Fibroblast of the aortic adventitia (primary cell): ENCODE measurements around the gene FAM200C. TPM values are rescaled to one million over a fixed set of nuclear protein-coding genes. Genes with fewer than 3 reads are reported as not detected.

Source experiments
- DNase-seq: peaks from one replicate; pipeline ENCODE4 v3.0.0-alpha.2; 2010; ENCODE audit warnings: low read depth
- H3K4me3 ChIP-seq: 2 replicates; pipeline ENCODE4 v1.5.1; 2011; ENCODE audit warnings: low read depth, mild to moderate bottlenecking, control low read depth, low read length, moderate library complexity
- total RNA-seq: library from RNA; depleted of rRNA; stranded (reverse); fragments of >200 nt; gene quantifications from 2 replicates; pipeline ENCODE4 v1.2.3, GENCODE V29; 2012; ENCODE audit warnings: low replicate concordance
- TF ChIP-seq, protein P1 (sequence below): IDR thresholded peaks from 2 replicates; pipeline ENCODE4 v1.5.1; 2011; ENCODE audit warnings: mild to moderate bottlenecking, low read length, control low read depth, inconsistent platforms; ENCODE audit not compliant: insufficient read depth

Gene FAM200C
- total RNA-seq, 1 donor = 6.7 TPM

DNA sequence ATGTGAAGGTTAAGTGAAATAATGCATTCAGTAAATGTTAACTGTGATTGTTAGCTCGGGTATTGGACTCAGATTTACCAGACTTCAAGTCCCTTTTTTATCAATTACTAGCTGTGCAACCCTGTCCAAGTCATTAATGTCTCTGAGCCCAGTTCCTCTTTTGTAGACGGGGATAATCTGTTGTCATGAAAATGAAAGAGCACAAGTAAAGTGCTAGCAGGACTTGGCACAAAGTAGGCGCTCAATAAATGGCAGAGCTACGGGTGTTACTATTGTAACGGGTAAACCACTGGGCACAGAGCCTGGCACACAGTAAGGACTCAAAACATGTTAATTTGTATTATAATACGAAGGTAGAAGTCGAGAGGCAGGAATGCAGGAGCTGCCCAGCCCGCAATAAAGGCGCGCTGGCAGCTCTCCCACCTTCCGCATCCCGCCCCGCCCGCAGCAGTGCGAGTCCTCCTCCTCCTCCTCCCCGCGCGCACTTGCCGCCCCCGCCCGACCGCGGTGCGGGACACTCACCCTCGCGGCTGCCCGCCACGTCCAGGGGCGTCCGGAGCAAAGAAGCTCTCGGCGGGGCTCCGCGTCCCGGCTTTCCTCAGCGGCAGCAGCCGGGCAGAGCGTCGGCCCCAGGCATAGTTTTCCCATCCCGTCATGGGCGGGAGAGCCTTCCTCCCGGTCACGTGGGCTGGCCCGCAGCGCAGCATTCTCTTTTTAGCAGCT, 29.7 kb downstream of the FAM200C start, which contains the start of gene C1QTNF2:
Gene C1QTNF2 (minus strand): TSS at position 637 of the 723 bp plus-strand sequence. CDS start 15,615 bp downstream, outside the sequence.
- H3K4me3 ChIP-seq = peak within 1 kb of the TSS; percentile 68
- TF ChIP-seq, protein P1, sequence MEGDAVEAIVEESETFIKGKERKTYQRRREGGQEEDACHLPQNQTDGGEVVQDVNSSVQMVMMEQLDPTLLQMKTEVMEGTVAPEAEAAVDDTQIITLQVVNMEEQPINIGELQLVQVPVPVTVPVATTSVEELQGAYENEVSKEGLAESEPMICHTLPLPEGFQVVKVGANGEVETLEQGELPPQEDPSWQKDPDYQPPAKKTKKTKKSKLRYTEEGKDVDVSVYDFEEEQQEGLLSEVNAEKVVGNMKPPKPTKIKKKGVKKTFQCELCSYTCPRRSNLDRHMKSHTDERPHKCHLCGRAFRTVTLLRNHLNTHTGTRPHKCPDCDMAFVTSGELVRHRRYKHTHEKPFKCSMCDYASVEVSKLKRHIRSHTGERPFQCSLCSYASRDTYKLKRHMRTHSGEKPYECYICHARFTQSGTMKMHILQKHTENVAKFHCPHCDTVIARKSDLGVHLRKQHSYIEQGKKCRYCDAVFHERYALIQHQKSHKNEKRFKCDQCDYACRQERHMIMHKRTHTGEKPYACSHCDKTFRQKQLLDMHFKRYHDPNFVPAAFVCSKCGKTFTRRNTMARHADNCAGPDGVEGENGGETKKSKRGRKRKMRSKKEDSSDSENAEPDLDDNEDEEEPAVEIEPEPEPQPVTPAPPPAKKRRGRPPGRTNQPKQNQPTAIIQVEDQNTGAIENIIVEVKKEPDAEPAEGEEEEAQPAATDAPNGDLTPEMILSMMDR = no peak
- DNase-seq = peak; percentile 72

DNA sequence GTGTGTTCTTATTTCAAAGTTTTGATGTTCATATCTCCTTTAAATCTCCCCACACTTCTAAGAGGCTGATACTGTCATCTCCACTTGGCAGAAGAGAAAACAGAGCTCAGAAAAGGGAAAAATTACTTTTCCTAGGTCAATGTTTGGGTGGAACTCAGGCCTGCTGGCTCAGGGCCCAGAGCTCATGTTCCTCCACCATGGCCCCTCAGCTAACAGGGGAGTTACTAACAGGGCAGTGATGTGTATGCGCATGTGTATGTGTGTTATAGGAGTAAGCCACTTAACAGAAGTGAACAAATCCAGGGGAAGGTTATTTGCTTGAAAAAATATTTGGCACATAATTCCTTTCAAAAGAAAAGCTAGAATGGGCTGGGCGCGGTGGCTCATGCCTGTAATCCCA, 32.0 kb downstream of the FAM200C start:
- no peak for DNase-seq
- H3K4me3 ChIP-seq = no peak overlapping the region
- TF ChIP-seq, protein P1 = no peak

DNA sequence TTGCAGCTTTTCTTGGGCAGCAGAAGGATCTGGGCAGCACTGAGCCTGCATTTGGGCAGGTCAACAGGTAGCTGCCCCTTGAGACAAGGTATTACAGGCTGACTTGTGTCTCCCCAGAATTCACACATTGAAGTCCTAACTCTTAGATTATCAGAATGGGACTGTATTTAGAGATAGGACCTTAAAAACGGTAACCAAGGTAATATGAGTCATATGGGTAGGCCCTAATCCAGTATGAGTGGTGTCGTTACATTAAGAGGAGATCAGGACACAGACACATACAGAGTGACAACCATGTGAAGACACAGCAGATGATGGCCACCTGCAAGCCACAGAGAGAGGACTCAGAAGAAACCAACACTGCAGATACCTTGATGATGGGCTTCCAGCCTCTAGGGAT, 32.6 kb downstream of the FAM200C start:
- no peak overlapping the region for H3K4me3 ChIP-seq
- TF ChIP-seq, protein P1 = no peak
- DNase-seq = no peak

DNA sequence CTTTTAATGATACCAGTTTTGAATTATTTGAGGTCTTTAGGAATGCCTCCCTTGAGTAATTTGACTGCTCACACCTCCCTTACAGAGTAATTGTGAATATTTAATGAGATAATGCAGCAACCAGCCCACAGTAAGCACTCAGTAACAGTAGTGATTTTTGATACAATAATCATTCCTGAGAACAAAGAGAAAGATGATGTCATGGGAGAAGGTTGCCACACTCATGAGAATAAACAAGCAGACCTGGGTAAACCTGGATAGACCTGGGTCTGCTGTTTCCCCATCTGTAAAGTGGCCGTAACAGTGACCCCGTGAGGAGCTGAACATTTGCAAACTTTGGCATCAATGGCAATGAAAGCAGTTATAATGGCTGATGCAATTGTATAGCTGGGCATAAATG, 33.6 kb downstream of the FAM200C start:
- TF ChIP-seq, protein P1 = no peak
- DNase-seq = no peak
- no peak overlapping the region for H3K4me3 ChIP-seq

DNA sequence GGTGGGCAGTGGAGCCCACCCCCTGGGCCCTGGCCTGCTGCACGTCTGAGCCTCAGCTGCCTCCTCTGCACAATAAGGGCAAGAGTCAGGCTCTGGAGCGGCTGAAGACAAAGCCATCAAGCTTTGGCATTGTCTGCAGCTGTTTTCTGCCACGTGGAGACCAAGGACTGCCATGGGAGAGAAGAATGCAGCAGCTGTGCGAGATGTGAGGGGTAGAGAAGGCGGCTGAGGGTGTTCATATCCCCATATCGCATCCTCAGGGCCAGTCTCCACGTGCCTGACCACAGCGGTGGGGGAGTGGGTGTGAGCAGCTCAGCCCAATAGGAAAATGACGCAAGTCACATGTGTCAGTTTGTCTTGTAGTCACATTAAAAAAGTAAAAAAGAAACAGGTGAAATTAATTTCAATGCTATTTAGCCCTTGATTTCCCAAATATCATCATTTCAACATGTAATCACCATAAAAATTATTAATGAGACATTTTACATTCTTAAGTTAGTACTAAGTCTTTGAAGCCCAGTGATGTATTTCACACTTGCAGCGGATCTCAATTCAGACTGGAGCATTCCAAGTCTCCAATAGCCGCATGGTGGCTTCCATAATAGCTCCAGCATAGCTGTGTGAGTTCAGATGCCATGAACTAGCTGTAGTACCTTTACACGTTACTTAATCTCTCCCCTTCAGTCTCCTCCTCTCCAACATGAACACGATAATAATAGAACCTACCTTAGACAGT, 36.0 kb downstream of the FAM200C start:
- TF ChIP-seq, protein P1 = no peak
- DNase-seq = no peak
- H3K4me3 ChIP-seq = no peak overlapping the region

DNA sequence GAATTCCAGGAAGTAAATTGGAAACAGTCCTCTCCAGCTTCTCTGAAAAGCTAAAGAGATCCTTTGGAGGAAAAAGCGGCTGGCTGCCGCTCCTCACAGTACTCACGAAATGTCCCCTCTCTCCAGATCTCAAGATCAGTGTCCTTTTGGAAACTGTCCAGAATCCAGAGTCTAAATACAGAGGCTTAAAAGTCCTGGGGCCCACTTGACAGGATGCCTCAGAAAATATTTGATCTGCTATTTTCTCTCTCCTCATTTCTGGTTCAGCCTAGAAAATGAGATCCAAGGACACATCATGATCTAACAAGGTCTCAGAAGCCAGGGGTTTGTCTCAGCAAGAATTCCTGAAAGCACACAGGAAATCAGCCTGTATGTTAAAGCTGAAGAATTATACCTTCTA, 36.6 kb downstream of the FAM200C start:
- DNase-seq = peak; percentile 13
- no peak overlapping the region for H3K4me3 ChIP-seq
- TF ChIP-seq, protein P1 = no peak
